SW480 (cell line): ENCODE measurements around the gene CHAT.

Source experiments
- DNase-seq: peaks from one replicate; pipeline ENCODE4 v3.0.0-alpha.2; 2016; ENCODE audit warnings: low spot score

The CHAT gene

GRCh38 chr10:49613882-49614241, at the start of gene CHAT:
TSS of gene CHAT (plus strand) at chr10:49614037. CDS start at chr10:49614190, 153 bp downstream.
- DNase-seq = no peak

GRCh38 chr10:49564461-49565009, 49.3 kb upstream of the CHAT start:
- DNase-seq = no peak

- no peak for DNase-seq
Measured at GRCh38 chr10:49567810-49568209, 46.0 kb upstream of the CHAT start.

- DNase-seq = no peak
Measured at GRCh38 chr10:49568235-49568634, 45.6 kb upstream of the CHAT start.

GRCh38 chr10:49569031-49569631, 44.7 kb upstream of the CHAT start:
- no peak for DNase-seq

GRCh38 chr10:49571388-49571787, 42.4 kb upstream of the CHAT start:
- DNase-seq = peak; percentile 2

- no peak for DNase-seq
Measured at GRCh38 chr10:49572594-49573114, 41.2 kb upstream of the CHAT start.

GRCh38 chr10:49575489-49576072, 38.3 kb upstream of the CHAT start:
- no peak for DNase-seq

- no peak for DNase-seq
Measured at GRCh38 chr10:49577182-49577925, 36.5 kb upstream of the CHAT start.

- no peak for DNase-seq
Measured at GRCh38 chr10:49578392-49578791, 35.4 kb upstream of the CHAT start.

- DNase-seq = no peak
Measured at GRCh38 chr10:49579621-49580020, 34.2 kb upstream of the CHAT start.

- DNase-seq = no peak
Measured at GRCh38 chr10:49585387-49585786, 28.4 kb upstream of the CHAT start.

- DNase-seq = no peak
Measured at GRCh38 chr10:49587981-49588380, 25.9 kb upstream of the CHAT start.

GRCh38 chr10:49592726-49593563, 20.9 kb upstream of the CHAT start:
- DNase-seq = peak; percentile 54

GRCh38 chr10:49593564-49593875, 20.3 kb upstream of the CHAT start:
- no peak for DNase-seq

GRCh38 chr10:49593998-49594397, 19.8 kb upstream of the CHAT start:
- no peak for DNase-seq

GRCh38 chr10:49594594-49594993, 19.2 kb upstream of the CHAT start:
- DNase-seq = peak; percentile 55

GRCh38 chr10:49595003-49595712, 18.7 kb upstream of the CHAT start:
- DNase-seq = no peak

- no peak for DNase-seq
Measured at GRCh38 chr10:49595713-49596492, 17.9 kb upstream of the CHAT start.

GRCh38 chr10:49596493-49596809, 17.4 kb upstream of the CHAT start:
- DNase-seq = no peak

GRCh38 chr10:49596836-49597235, 17.0 kb upstream of the CHAT start:
- no peak for DNase-seq
